HL-60 (cell line): Measurements from ENCODE around the gene CTNND1.

ENCODE experiments used
- DNase-seq, 2 experiments: peaks; one replicate each; pipeline ENCODE4 v3.0.0-alpha.2; 2010 to 2020; ENCODE audit warnings: low read depth in 1 of 2, low spot score in 1 of 2
- H3K27ac ChIP-seq: fragments of 250-450 bp; sonication (Bioruptor Pico); replicated peaks from 2 replicates; pipeline ENCODE4 v1.5.1; 2020; ENCODE audit warnings: mild to moderate bottlenecking, moderate library complexity
- H3K27me3 ChIP-seq: fragments of 250-450 bp; sonication (Bioruptor Pico); 2 replicates; pipeline ENCODE4 v1.5.1; 2021; ENCODE audit warnings: mild to moderate bottlenecking, moderate library complexity; ENCODE audit not compliant: insufficient read depth, poor library complexity, severe bottlenecking
- H3K4me3 ChIP-seq: replicated peaks from 2 replicates; pipeline ENCODE4 v1.5.1; 2011; ENCODE audit warnings: mild to moderate bottlenecking, control low read depth, low read length; ENCODE audit not compliant: insufficient read depth
- CTCF ChIP-seq: IDR thresholded peaks from one replicate; pipeline ENCODE4 v1.5.1; 2011; ENCODE audit warnings: low read length, control low read depth, inconsistent platforms; ENCODE audit not compliant: insufficient read depth
- GABPA ChIP-seq: IDR thresholded peaks from 2 replicates; pipeline ENCODE4 v1.6.1; 2012; ENCODE audit warnings: low read depth
- POLR2AphosphoS5 ChIP-seq: IDR thresholded peaks from 2 replicates; pipeline ENCODE4 v1.6.1; 2012; ENCODE audit warnings: low read depth
- SPI1 ChIP-seq: IDR thresholded peaks from 2 replicates; pipeline ENCODE4 v1.6.1; 2012; ENCODE audit warnings: low read depth, mild to moderate bottlenecking, borderline replicate concordance
- TF ChIP-seq, protein P1 (sequence below): IDR thresholded peaks from 2 replicates; pipeline ENCODE4 v1.6.1; 2012; ENCODE audit warnings: low read depth; ENCODE audit not compliant: insufficient replicate concordance

CTNND1 gene

DNA sequence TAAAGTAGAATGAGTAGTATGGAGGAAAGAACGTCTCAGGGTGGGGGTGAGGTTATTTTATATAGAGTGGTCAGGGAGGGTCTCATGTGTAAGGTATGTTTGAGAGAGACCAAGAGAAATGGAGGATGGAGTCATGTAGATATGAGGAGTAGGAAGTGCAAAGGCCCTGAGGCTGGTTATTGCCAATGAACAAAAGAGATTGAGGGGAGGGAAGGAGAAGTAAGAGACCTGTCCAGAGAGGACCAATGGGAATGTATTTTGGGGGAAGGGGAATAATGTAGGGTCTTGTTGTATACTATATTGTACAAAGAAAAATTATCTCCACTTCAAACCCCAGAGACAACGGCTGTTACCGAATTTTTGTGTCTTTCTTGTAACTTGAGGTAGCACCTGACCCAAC lies 9.8 kb downstream of the CTNND1 start:
- no peak for DNase-seq
- TF ChIP-seq SPI1 (no peak), GABPA (no peak), CTCF (no peak), POLR2AphosphoS5 (no peak)
- TF ChIP-seq, protein P1, sequence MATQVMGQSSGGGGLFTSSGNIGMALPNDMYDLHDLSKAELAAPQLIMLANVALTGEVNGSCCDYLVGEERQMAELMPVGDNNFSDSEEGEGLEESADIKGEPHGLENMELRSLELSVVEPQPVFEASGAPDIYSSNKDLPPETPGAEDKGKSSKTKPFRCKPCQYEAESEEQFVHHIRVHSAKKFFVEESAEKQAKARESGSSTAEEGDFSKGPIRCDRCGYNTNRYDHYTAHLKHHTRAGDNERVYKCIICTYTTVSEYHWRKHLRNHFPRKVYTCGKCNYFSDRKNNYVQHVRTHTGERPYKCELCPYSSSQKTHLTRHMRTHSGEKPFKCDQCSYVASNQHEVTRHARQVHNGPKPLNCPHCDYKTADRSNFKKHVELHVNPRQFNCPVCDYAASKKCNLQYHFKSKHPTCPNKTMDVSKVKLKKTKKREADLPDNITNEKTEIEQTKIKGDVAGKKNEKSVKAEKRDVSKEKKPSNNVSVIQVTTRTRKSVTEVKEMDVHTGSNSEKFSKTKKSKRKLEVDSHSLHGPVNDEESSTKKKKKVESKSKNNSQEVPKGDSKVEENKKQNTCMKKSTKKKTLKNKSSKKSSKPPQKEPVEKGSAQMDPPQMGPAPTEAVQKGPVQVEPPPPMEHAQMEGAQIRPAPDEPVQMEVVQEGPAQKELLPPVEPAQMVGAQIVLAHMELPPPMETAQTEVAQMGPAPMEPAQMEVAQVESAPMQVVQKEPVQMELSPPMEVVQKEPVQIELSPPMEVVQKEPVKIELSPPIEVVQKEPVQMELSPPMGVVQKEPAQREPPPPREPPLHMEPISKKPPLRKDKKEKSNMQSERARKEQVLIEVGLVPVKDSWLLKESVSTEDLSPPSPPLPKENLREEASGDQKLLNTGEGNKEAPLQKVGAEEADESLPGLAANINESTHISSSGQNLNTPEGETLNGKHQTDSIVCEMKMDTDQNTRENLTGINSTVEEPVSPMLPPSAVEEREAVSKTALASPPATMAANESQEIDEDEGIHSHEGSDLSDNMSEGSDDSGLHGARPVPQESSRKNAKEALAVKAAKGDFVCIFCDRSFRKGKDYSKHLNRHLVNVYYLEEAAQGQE, result no peak
- H3K27me3 ChIP-seq, result no peaks in the 10 kb centered on the region
- no peak overlapping the region for H3K27ac ChIP-seq
- no peak overlapping the region for H3K4me3 ChIP-seq

DNA sequence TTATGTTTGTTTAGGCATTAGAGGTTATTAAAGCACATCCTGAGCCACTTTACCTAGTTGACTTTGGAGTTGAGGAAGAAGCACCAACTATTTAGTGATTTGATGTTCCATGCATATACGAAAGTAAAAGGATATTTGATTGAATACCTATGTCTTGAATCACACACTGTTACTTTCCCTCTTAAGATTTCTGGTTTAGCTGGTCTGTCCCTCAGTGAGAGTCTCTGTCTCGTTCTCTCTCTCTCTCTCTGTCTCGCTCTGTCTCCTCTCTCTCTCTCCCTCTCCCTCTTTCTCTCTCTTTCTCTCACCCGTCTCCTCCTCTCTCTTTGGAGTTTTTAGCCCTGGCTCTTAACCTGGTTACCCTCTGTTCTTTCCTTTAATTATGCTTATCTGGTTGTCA lies 11.0 kb downstream of the CTNND1 start:
- H3K4me3 ChIP-seq, result no peak overlapping the region
- TF ChIP-seq, protein P1, result no peak
- H3K27me3 ChIP-seq, result no peaks in the 10 kb centered on the region
- DNase-seq, result no peak
- no peak overlapping the region for H3K27ac ChIP-seq

GRCh38 chr11:57773026-57773598 lies 11.5 kb downstream of the CTNND1 start:
- TF ChIP-seq SPI1, result no peak

DNA sequence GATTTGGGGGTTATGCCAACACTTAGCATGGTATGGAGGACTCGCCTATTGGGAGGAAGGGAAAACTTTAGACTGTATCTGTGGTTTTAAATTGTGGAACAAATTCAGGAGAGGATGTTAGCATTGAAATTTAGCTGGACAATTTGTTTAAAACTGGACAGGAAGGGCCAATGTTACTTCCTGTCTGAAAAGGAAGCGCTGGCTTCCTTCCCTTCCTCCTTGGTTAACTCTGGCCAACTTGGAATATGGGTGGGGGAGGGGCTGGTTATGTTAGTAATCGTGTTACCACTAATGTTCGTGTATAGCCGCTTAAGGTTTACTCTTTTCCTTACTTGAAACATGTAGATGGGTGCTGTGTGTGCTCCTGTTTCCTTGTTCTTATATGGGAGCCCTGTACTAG lies 13.9 kb downstream of the CTNND1 start:
- TF ChIP-seq CTCF (no peak), POLR2AphosphoS5 (no peak), SPI1 (no peak), GABPA (no peak)
- TF ChIP-seq, protein P1, result no peak
- no peak overlapping the region for H3K4me3 ChIP-seq
- no peaks in the 10 kb centered on the region for H3K27me3 ChIP-seq
- no peak overlapping the region for H3K27ac ChIP-seq
- no peak for DNase-seq

More at GRCh38 chr11:57773026-57773598, 11.5 kb downstream of the CTNND1 start:
- Histone ChIP-seq H3K27me3 (no peaks in the 10 kb centered on the region), H3K4me3 (no peak overlapping the region), H3K27ac (no peak overlapping the region)
- no peak for DNase-seq
